GM04504 (cell line): ENCODE measurements around the gene CCDC174.
"Not testable (repeated sequence)": the region's sequence is repeated elsewhere in the genome, so short reads cannot be mapped to it uniquely, and the experiment has no call there.

Experiments used
- DNase-seq: peaks from one replicate; pipeline ENCODE4 v3.0.0-alpha.2; 2012; ENCODE audit warnings: low read depth

Gene CCDC174

DNA sequence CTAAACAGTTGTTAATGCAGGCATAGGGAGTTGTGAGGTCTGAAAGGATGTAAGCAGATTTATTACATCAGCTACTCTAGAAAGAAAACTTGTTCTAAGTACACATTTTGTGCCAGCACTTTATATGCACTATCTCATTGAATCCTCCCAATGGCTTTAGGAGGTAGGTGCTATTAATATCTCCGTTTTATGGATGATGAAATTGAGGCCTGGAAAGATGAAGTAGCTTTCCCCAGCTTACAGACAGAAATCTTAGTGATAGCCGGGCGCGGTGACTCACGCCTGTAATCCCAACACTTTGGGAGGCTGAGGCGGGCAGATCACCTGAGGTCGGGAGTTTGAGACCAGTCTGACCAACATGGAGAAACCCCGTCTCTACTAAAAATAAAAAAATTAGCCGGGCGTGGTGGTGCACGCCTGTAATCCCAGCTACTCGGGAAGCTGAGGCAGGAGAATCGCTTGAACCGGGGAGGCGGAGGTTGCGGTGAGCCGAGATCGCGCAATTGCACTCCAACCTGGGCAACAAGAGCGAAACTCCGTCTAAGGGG is 872 bp downstream of the CCDC174 start:
- DNase-seq: not testable (repeated sequence)

DNA sequence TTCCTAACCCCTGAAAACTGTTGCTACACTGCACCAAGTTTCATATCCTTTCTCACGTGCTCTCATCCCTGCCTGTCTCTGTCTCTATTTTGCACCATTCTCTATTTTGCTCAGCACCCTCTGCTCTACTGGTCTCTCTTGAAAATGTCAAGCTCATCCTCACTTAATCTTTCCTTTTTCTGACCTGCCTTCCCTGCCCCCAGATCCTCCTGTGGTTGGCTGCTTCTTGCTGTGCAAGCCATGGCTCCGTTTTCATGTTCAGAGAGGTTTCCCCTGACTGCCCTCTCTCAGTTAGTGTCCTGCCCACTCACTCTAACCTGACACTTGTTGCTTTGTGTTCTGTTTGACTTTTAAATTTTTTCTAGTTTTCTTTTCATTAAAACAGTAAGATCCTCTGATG is 6.0 kb downstream of the CCDC174 start:
- no peak for DNase-seq

DNA sequence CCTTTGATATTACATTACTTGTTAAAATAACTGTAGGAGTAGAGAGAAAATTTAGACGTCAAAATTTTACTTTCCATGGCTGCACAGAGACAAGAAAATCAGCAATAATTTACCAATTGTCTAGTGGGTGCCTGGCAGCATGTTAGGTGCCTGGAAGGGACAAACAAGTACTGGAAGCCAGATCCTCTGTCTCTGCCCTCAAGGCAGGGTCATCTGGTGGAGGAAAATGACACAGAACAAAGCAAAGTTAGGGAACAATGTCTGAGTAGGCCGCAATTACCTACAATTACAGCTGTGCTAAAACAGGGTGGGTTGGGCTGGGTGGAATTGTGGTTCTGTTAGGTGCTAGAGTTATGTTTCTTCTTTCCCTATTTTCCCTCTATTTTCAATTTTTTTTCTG is 7.4 kb downstream of the CCDC174 start:
- no peak for DNase-seq

DNA sequence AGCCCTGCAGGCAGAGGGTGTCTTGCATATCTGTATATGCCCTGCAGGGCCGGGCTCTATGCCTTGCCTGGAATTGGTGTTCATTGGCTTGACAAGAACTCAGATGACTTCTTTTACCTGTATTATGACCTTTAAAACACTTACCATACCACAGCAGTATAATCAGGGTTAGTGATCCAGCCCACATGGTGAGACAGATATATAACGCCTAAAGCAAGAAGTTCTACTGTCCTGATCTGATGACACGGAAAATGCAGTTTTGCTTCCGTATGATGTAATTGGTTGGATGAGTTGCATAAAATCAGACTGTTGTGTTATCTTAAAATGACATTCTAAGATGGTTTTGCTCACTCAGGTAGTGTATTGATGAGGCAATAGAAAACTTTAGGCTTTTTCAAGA is 9.4 kb downstream of the CCDC174 start:
- no peak for DNase-seq

DNA sequence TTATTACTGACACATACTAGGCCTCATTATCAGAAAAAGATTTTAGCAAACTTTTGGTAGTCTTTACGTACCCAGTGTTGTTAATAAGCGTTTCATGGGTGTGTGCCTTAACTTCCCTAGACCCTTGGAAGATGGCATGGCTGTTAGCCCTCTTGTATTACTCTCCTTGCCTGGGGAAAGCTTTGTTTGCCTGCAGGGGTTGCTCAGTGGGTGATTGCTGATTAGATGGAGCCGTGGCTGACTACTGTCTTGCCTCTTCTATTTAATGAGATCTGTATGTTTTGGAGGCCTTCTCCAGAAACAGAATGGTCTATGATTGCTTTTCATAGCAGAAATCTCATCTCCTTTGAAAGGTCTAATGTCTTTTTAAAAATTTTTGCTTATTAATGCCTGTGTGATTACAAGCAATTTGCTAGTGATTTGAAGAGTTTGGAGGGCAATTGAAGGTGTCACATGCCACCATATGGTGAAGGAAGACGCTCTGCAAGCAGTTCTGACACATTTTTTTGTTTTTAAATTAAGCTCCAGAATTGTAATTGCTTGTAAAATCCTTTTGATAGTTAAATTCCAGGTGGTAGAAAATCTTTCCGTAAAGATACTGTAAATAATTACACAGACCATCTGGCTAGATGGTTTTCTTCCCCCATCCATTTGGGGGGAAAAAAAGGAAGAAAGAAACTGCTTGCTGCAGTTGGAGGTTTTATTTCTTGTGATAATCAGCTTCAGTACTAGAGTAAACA is 12.0 kb downstream of the CCDC174 start:
- DNase-seq: no peak

DNA sequence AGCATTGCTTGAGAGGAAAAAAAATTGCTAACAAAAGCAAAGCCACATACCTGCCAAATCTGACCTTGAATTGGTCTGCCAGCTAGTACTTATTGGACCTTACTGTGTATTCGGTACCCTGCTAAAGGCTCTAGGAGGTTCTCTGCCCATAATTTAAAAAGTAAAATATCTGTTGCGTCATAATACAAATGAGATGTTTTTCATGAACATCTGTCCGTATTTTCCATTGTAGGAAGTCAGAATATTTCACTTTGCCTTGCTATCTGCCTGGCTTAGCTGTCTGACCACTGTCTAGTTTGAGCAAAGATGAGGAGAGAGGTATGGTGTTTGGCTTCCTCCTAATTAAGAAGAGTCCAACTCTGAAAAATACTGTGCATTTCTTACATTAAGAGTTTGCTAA is 12.6 kb downstream of the CCDC174 start:
- no peak for DNase-seq

DNA sequence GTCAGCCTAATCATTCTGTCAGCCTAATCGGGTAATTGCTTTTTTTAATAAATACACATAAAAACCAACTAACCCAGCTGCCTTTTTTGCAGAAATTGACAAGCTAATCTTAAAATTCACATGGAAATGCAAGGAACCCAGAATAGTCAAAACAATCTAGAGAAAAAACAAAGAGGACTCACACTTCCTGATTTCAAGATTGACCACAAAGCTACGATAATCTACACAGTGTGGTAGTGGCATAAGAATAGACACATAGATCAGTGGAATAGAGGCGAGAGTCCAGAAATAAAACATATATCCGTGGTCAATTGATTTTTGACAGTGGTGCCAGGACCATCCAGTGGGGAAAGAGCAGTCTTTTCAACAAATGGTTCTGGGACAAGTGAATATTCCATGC is 21.0 kb downstream of the CCDC174 start:
- no peak for DNase-seq

DNA sequence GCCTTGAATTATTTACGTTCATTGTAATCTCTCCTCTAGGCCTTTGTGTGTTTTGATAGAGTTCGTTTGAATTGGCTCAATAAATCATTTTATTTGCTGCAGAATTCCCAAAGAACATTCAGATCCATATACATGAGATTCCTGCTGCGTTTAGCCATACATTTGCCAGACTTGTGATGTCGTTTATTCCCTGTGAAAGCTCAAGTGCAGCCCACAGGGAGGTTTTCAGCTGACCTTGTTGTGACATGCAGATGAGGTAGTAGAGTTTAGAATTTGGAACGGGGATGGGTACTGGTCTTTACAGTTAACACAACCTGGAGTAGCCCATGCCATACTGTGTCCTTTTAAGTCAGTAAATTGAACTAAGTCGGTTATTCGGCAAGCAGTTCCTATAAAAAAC is 23.3 kb downstream of the CCDC174 start, which contains the start of gene C3orf20:
TSS of gene C3orf20 (plus strand) at position 301 of the 400 bp plus-strand sequence. CDS start 7,573 bp downstream, outside the sequence.
- DNase-seq: no peak

DNA sequence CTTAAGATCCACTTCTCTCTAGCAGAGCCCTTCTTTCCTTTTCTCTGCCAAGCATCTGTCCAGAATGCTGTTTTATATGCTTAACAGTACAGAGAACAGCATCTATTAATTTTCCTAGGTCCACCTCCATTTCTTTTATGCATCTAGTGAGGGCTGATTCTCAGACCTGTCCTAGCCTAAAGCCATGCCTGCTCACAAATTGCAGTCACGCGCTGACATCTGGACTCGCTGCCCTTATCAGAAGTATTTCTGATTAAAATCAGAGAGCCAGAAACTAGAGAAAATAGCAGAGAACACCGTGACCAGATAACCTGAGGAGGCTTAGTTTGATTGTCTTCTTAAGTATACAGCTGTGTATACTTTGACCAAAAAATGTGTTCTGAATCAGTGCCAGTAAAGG is 25.3 kb downstream of the CCDC174 start:
- DNase-seq: no peak

DNA sequence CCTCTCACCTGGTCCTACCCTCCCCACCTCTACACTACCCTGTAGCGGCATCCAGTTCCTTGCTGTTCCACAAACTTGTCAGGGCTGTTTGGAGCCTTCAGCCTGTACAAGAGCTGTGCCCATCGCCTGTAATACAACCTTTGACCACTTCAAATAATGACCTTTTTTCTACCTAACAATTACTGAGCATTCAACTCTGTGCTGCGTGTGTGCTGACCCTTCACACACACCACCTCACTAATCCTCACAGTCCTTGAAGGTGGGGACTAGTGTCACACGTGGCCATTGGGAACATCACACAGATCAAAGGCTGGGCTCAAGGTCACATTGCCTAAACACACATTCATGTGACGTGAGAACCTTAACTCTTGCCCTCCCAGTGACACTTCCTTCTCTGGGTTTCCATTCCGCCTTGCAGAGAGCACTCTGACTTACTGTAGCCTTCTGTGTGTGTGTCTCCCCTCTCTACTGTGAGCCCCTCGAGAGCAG is 26.5 kb downstream of the CCDC174 start:
- DNase-seq: no peak

DNA sequence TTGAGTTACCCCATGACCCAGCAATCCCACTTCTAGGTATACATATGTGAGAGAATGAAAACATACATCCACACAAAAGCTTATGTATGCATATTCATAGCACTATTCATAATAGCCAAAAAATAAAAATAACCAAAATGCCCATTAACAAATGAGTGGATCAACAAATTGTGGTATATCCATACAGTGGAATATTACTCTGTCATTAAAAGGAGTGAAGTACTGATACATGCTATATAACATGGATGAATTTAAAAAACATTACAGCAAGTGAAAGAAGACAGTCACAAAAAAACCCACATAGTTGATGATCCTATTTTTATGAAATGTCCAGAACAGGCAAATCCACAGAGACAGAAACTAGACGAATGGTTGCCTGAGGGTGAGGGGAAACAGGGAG is 28.6 kb downstream of the CCDC174 start:
- no peak for DNase-seq

DNA sequence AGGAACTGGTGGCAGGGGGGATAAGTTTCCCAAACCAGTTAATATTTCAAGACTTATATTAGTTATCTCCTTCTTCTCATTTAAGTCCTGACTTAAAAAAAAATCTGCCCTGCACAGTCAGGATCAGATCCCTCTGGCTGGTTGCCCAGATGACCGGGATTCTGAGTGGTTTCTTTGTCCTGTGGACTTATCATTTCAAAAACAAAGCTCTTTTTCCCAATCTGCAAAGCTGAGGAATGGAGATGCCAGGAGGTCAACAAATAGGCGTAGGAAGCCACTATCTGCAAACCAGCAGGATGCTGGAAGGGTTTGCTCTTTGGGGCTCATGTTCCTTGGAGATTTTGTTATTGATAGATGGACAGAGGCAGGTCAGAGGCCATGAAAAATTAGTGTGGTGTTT is 29.2 kb downstream of the CCDC174 start:
- no peak for DNase-seq

DNA sequence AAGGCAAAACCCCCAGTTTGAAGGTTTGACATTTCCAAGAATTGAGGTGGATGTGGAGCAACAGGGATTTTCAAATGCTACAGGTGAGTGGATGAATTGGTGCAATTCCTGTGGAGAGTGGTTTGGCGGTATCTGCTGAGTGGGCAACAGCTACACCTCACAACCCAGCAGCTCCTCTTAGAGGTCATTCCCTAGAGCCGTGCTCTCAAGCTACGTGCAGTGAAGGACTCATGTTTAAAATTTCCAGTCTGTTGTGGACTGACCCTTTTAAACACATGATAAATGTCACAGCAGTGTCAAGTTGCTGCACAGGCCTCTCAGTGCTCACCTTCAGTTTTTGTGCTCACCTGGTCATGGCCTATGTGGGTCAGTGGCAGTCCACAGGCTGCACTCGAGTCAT is 32.9 kb downstream of the CCDC174 start:
- no peak for DNase-seq

DNA sequence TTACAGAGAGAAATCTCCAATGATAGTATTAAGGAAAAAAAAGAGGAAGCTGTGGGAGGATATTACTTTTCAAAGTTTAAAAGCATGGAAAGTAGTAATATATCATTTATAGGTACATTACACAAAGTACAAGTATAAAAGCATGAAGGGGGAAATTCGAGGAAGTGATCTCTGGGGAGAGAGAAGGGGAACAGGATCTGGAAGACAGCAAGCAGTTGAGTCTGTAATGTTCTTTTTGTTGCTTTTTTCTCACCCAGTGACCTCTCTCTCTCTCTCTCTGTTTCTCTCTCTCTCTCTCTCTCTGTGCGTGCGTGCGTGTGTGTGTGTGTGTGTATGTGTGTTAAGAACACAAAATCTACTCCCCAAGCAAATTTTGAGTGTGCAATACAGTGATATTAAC is 33.6 kb downstream of the CCDC174 start:
- no peak for DNase-seq

DNA sequence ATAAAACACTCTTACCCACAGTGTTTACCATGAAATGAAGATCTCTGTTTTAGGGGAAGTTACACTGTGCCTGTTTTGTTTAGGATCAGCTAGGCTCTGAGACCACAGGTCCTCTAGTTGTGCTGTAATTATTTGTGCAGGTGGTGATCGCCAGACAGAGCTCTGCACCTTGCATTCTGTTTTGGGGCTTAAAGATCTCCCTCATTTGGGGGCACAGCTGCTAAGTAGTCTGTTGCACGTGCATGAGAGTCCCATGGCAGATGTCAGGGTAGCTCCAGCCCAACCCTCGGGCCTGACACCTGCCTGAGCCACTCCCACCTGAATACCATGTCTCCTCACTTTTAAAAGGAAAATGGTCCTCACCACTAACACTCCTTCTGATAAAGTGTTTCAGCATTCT is 35.8 kb downstream of the CCDC174 start:
- no peak for DNase-seq

DNA sequence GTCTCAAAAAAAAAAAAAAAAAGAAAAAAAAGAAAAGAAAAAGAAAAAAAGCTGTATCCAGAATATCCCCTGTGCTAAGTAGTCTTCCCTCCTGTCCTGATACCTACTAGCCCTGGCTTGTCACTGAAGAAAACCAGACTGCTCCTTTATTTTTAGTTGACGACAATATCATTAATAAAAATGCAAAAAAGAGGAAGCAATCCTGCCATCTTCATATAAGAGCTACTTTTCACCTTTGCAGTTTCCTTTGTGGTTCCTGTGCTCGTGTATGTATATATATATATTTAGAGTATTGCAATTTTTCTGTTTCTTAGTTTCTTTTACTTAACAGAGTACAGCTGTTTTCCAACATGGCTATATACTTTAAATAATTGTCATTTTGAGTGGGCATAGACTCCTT is 37.0 kb downstream of the CCDC174 start:
- no peak for DNase-seq

DNA sequence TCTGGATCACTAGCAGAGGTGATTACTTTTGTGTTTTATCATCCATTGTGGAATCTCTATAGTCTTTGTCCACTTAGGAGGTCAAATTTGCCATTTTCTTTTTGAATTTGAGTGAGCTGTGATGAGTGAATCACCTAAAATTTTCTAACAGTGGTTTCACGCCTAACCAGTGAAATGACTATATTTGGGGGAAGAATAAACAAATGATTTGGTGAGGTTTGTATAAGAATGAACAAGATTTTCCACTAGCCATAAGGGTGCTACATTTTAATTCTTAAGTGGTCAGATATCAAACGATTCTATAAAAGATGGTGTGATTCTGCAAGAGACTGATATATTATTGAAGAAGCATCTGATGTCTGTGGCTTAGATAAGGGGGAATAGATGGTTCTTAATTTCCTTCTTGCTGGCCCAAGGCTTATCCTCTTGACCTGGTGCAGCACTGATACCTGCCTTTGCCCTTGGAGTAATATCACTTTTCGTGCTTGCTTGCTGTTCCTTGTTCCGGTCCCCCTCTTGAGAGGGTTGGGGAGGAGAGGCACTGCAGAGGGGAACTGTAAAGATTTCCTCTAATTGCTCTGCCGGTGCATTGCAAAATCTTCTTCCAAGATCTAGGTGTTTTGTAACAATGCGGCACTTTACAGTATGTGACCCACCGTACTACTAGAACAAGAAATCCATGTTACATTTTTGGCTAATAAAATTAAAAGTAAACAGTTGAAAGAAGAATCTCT is 37.9 kb downstream of the CCDC174 start:
- DNase-seq: no peak

DNA sequence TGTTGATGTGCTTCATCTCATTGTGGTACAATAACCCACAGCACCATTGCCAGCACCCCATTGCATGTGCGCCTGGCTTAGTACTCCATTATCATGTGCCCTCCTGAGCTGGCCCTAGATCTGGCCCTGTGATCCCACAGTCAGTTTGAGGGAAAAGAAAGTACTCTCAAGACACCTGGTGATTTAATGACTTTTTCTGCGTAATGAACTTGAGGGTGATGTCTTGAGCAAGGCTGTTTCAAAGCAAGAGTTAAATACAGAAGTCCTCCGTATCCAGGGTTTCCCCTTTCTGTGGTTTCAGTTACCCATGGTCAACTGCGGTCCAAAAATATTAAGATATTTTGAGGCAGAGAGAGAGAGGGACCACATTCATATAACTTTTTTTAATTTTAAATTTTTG is 39.7 kb downstream of the CCDC174 start:
- no peak for DNase-seq

DNA sequence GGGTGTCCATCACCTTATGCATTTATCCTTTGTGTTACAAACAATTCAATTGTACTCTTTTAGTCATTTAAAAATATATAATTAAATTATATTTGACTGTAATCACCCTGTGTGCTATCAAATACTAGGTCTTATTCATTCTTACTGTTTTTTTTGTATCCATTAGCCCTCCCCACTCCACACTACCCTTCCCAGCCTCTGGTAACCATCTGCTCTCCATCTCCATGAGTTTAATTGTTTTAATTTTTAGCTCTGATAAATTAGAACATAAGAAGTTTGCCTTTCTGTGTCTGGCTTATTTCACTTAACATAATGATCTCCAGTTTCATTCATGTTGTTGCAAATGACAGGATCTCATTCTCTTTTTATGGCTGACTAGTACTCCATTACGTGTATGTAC is 40.2 kb downstream of the CCDC174 start:
- no peak for DNase-seq

DNA sequence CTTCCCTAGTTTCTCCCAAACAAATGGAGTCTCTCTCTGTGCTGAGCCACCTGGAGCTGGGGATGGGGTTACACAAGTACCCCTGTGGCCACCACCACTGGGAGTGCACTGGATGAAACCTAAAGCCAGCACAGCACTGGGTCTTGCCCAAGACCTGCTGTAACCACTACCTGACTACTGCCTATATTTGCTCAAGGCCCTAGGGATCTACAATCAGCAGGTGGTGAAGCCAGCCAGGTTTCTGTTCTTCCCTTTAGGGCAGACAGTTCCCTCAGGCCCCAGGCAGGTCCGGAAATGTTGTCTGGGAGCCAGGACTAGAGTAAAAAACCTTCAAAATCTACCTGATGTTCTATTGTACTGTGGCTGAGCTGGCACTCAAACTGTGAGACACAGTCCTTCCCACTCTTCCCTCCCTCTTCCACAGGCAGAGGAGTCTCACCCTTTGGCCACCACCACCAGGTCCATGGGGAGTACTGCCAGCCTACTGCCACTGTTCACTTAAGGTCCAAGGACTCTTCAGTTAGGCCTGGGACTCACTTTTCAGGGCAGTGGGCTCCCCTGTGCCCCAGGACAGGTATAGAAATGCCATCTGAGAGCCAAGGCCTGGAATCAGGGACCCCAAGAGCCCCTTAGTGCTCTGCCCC is 47.2 kb downstream of the CCDC174 start:
- no peak for DNase-seq

DNA sequence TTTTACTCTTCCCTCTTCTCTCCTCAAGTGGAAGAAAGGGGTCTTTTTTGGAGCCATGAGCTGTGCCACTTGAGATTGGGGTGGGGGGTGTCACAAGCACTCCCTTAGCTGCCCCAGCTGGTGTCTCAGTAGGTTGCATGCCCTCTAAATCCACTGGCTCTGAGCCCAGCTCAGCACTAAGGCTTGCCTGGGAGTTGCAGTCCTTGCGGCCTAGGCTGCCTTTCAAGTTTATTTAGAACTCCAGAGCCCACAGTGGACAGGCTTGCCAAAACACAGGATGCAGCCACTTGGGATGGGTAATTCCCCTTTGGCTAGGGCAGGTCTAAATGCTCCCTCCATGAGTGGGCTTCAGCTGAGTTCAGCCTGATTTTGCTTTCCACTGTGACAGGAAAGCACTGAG is 48.1 kb downstream of the CCDC174 start:
- no peak for DNase-seq

DNA sequence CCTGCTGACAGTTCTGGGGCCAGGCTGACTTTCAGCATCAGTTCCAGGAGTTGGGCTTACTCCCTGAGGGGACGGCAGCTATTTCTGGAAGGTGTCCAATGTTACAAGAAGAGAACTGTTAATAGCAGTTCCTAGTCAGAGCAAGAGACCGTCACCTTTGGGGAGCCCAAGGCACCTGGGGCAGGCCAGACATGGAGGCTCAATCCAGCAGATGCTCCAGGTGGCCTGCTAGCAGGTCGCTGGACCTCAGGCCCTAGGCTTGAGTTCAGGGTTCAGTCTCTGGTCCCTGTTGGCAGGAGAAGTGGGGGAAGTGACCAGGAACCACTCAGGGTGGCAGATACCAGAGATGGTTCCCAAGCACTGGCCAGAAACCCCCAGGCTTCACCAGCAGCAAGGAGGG is 49.3 kb downstream of the CCDC174 start:
- no peak for DNase-seq

DNA sequence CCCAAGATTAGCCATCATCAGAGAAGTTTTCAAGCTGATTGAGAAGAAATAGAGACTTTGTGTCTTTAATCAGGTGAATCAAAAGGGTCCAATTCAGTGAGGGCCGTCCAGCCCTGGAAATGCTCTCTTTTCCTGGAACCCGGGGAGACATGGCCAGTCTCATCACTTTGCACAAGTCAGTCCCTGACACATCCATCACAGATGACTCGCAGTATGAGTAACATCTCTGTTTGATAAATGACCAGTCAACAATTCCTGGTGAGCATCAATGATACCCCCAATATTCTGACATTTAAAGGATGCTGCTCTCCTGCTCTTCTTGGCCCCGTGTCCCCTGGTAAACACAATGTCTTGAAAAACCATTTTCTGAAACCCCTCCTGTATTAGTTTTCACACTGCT is 50.1 kb downstream of the CCDC174 start:
- no peak for DNase-seq
